Measurements from ENCODE around the gene AAR2. TPM values are rescaled to one million over a fixed set of nuclear protein-coding genes. Genes with fewer than 3 reads are reported as not detected.

Gene AAR2, protein sequence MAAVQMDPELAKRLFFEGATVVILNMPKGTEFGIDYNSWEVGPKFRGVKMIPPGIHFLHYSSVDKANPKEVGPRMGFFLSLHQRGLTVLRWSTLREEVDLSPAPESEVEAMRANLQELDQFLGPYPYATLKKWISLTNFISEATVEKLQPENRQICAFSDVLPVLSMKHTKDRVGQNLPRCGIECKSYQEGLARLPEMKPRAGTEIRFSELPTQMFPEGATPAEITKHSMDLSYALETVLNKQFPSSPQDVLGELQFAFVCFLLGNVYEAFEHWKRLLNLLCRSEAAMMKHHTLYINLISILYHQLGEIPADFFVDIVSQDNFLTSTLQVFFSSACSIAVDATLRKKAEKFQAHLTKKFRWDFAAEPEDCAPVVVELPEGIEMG
- total RNA-seq (10 to 100 TPM; 23.1 to 23.4 TPM), polyA plus RNA-seq (ENCODE audit: insufficient read length in 6 of 6) (10 to 100 TPM; 34.0 to 40.0 (median 35.9) TPM)
- long read RNA-seq, donor 1, transcript AAR2-201 (4 exons, 2,430 nt) = major isoform, 9 of 22 reads
- long read RNA-seq, donor 1, partial matches to known transcripts = 12 of 22 reads
- long read RNA-seq, donor 1, other reads (novel, unspliced or antisense) = 0 of 22 reads
- long read RNA-seq, donor 2, transcript AAR2-201 (4 exons, 2,430 nt) = major isoform, 12 of 13 reads
- long read RNA-seq, donor 2, partial matches to known transcripts = 0 of 13 reads
- long read RNA-seq, donor 2, other reads (novel, unspliced or antisense) = 0 of 13 reads
- long read RNA-seq, donor 3, transcript AAR2-201 (4 exons, 2,430 nt) = major isoform, 14 of 28 reads
- long read RNA-seq, donor 3, partial matches to known transcripts = 11 of 28 reads
- long read RNA-seq, donor 3, other reads (novel, unspliced or antisense) = 0 of 28 reads
- long read RNA-seq, donor 4, transcript AAR2-201 (4 exons, 2,430 nt) = major isoform, 12 of 17 reads
- long read RNA-seq, donor 4, partial matches to known transcripts = 2 of 17 reads
- long read RNA-seq, donor 4, other reads (novel, unspliced or antisense) = 2 of 17 reads
- long read RNA-seq, donor 5, transcript AAR2-201 (4 exons, 2,430 nt) = major isoform, 9 of 9 reads
- long read RNA-seq, donor 5, partial matches to known transcripts = 0 of 9 reads
- long read RNA-seq, donor 5, other reads (novel, unspliced or antisense) = 0 of 9 reads
- long read RNA-seq, donor 6, transcript AAR2-201 (4 exons, 2,430 nt) = major isoform, 12 of 13 reads
- long read RNA-seq, donor 6, partial matches to known transcripts = 0 of 13 reads
- long read RNA-seq, donor 6, other reads (novel, unspliced or antisense) = 0 of 13 reads
- long read RNA-seq, donor 7, transcript AAR2-201 (4 exons, 2,430 nt) = major isoform, 6 of 20 reads
- long read RNA-seq, donor 7, partial matches to known transcripts = 12 of 20 reads
- long read RNA-seq, donor 7, other reads (novel, unspliced or antisense) = 0 of 20 reads
- long read RNA-seq, donor 8, transcript AAR2-201 (4 exons, 2,430 nt) = major isoform, 18 of 32 reads
- long read RNA-seq, donor 8, partial matches to known transcripts = 14 of 32 reads
- long read RNA-seq, donor 8, other reads (novel, unspliced or antisense) = 0 of 32 reads
- long read RNA-seq, donor 9 = 0 reads
- long read RNA-seq, donor 10, transcript AAR2-201 (4 exons, 2,430 nt) = major isoform, 18 of 24 reads
- long read RNA-seq, donor 10, partial matches to known transcripts = 3 of 24 reads
- long read RNA-seq, donor 10, other reads (novel, unspliced or antisense) = 3 of 24 reads
- long read RNA-seq, donor 11, transcript AAR2-201 (4 exons, 2,430 nt) = major isoform, 8 of 17 reads
- long read RNA-seq, donor 11, partial matches to known transcripts = 5 of 17 reads
- long read RNA-seq, donor 11, other reads (novel, unspliced or antisense) = 0 of 17 reads
- long read RNA-seq, donor 12, transcript AAR2-201 (4 exons, 2,430 nt) = major isoform, 13 of 24 reads
- long read RNA-seq, donor 12, partial matches to known transcripts = 7 of 24 reads
- long read RNA-seq, donor 12, other reads (novel, unspliced or antisense) = 0 of 24 reads

DNA sequence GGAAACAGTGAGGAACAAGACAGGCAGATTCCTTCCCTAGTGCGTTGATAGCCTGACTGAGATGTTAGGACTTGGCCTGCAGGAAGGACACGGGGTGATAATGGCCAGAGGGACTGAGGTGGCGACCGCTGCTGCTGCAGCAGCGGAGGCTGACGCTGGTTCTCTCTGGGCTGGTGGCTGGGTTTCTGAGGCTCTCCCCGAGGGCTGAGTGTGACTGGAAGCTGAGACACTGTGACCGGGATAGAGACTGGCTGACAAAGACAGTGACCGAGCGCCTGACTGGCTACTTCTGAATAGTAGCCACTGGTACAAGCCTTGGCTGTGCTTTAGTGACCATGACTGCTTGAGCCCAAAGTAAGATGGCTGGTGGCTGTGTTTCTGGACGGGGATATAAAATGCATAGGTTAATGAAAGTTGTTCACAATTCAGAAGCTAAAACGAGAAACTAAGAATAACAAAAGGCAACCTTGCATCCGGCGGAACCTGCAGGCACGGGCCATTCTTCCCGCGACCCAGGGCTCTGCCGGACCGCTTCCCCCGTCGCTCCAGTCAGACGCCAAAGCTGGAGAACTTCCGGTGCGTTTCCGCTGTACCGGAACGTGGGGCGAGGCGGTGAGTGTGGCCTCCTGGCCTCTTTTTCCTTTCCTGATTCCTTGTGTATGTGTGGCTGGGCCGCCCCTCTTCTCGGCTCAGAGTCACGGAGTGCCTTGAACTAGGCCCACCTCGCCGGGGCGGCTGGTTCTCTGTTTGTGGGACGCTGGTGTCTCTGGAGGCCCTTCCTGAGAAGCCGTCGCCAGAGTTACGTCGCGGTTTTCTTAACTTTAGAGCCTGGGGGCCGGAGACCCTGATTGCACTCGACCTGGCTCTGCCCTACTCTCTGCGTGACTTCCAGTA lies at the start of gene AAR2:
TSS of gene AAR2 (plus strand) at position 587 of the 894 bp plus-strand sequence. CDS start 3,391 bp downstream, outside the sequence.
- Histone ChIP-seq H3K36me3 (peaks cover 0 to 25% of the 10 kb centered on the region in 2 donors), H3K4me1 (peaks cover 6 to 32% of the 10 kb centered on the region in 2 donors), H3K4me3 (peak within 1 kb of the TSS; percentile 76 to 94), H3K9me3 (no peaks in the 10 kb centered on the region), H3K27ac (peak within 1 kb of the TSS; percentile 58 to 80), H3K27me3 (no peaks in the 10 kb centered on the region)
- ATAC-seq (peak; percentile 98), DNase-seq (peak; percentile 72 to 90 (median 80))
- intact Hi-C loops (cut with DNase I) = no loop called here
- TF ChIP-seq, protein P1, sequence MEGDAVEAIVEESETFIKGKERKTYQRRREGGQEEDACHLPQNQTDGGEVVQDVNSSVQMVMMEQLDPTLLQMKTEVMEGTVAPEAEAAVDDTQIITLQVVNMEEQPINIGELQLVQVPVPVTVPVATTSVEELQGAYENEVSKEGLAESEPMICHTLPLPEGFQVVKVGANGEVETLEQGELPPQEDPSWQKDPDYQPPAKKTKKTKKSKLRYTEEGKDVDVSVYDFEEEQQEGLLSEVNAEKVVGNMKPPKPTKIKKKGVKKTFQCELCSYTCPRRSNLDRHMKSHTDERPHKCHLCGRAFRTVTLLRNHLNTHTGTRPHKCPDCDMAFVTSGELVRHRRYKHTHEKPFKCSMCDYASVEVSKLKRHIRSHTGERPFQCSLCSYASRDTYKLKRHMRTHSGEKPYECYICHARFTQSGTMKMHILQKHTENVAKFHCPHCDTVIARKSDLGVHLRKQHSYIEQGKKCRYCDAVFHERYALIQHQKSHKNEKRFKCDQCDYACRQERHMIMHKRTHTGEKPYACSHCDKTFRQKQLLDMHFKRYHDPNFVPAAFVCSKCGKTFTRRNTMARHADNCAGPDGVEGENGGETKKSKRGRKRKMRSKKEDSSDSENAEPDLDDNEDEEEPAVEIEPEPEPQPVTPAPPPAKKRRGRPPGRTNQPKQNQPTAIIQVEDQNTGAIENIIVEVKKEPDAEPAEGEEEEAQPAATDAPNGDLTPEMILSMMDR (IDR thresholded peaks at IDR 0.05) = no peak

DNA sequence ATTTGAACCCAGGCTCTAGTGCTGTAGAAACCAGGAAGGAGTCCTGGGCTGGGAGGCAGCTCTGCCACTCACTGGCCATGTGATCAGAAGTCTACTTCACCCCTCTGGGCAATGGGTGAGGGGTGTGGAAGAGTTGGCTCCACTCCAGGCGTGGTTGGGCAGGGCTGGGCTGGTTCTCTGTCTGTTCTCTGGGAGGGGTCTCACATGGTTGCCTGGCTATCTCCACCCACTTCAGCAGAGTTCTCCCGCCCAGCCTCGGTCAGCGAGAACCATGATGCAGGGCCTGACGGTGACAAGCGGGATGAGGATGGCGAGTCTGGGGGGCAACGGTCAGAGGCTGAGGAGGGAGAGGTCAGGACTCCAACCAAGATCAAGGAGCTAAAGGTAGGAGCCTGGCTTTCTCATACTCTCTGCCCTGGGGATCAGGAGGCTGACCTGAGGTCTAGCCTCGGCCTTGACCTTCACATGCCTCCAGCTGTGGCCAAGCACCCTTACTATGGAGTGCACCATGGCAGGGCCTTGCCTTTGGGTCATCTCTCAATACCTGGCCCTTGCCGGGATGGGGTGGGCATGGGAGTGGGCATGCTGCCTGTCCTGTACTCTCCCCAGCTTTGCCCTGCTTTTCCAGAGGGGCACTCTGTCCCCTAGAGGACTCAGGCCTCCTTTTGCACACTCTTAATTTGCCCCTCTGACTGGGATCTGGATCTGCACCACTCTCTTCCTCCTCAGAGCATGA lies 42.1 kb upstream of the AAR2 start:
- intact Hi-C loops (cut with DNase I) = no loop called here
- DNase-seq (no peak), ATAC-seq (no peak)
- no peak overlapping the region for H3K4me3 ChIP-seq
- peaks cover 0 to 30% of the 10 kb centered on the region in 2 donors for H3K36me3 ChIP-seq
- H3K4me1 ChIP-seq = no peaks in the 10 kb centered on the region
- TF ChIP-seq, protein P1 (IDR thresholded peaks at IDR 0.05) = no peak
- H3K27ac ChIP-seq = no peak overlapping the region
- no peaks in the 10 kb centered on the region for H3K9me3 ChIP-seq
- H3K27me3 ChIP-seq = no peaks in the 10 kb centered on the region

DNA sequence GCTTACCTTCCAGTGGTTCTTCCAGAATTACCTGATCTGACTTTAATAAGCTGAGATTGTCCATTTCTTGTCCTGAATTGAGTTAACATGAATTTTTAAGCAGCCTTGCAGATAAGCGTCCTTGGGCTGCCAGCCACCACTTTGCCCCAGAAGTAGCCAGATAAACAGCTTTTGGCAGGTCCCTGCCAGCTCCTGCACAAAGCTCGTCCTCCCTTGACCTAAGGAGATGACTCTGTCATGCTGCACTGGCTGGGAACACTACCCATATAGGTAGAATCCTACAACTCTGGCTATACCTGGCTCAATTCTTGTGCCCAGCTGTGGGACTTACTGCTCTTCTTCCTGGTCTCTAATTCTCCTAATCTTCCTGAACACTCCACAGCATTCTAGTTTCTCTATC lies 39.6 kb upstream of the AAR2 start:
- Histone ChIP-seq H3K9me3 (no peaks in the 10 kb centered on the region), H3K4me1 (no peaks in the 10 kb centered on the region), H3K36me3 (peaks cover 0 to 17% of the 10 kb centered on the region in 2 donors), H3K27ac (no peak overlapping the region), H3K27me3 (no peaks in the 10 kb centered on the region), H3K4me3 (no peak overlapping the region)
- intact Hi-C loops (cut with DNase I) = no loop called here
- TF ChIP-seq, protein P1 (IDR thresholded peaks at IDR 0.05) = no peak
- ATAC-seq (no peak), DNase-seq (no peak)
